ENCODE measurements around the gene MED14. TPM values are rescaled to one million over a fixed set of nuclear protein-coding genes. Genes with fewer than 3 reads are reported as not detected.

Gene MED14
- total and polyA plus RNA-seq, 4 donors = 5.9 to 52.0 (median 34.6) TPM

DNA sequence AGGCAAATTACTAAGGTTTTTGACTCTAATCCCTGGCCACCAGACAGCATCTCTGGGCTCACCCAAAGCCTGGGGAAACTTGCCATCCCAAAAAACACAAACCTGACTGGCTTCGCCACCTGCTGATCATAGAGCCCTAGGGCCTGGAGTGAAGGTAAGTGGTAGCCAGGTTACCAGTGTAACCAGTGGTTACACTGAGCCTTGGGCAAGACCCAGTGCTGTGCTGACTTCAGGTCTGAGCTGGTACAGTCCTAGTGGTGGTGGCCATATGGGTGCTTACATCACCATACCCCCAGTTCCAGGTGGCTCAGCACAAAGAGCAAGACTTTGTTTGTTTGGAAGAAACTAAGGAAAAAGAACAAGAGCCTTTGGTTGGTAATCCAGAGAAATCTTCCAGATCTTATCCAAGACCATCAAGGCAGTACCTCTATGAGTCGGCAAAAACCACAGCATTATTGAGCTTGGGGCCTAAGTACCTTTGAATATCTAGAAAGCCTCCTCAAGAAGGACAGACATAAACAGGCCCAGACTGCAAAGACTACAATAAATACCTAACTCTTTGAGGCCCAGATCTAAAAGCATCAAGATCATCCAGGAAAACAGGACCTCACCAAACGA, 13.7 kb downstream of the MED14 start:
- 81 to 88% methylated on average over 3 of the region's 3 CpGs for WGBS, 2 donors
- no peak for ATAC-seq (ENCODE audit: low FRiP score)

DNA sequence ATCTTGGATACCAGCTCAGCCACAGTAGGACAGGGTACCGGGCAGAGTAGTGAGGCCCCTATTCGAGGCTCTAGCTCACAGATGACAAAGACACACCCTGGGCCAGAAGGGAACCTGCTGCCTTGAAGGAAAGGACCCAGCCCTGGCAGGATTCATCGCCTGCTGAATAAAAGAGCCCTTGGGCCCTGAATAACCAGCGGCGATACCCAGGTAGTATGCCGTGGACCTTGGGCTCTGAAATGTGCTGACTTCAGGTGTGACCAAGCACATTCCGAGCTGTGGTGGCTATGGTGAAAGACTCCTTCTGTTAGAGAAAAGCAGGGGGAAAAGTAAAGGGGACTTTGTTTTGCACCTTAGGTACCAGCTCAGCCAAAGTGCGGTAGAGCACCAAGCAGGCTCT, 14.6 kb downstream of the MED14 start:
- Histone ChIP-seq H3K36me3 (ENCODE audit: control insufficient read depth in 1 of 2, insufficient read depth in 2 of 2, low read length in 1 of 2) (no peaks in the 10 kb centered on the region), H3K4me1 (ENCODE audit: control insufficient read depth in 1 of 2, insufficient read depth in 2 of 2, low read length in 2 of 2) (peaks cover 0 to 2% of the 10 kb centered on the region in 2 donors), H3K9me3 (ENCODE audit: control insufficient read depth, low read length) (no peaks in the 10 kb centered on the region), H3K27ac (ENCODE audit: low read depth in 1 of 2, low read length in 2 of 2) (peak overlapping the region in 1 of 2 donors; percentile 10), H3K27me3 (ENCODE audit: control insufficient read depth in 1 of 2, insufficient read depth in 2 of 2, low read length in 1 of 2) (no peaks in the 10 kb centered on the region), H3K4me3 (ENCODE audit: low read length in 2 of 2) (no peak overlapping the region)
- ATAC-seq (ENCODE audit: low FRiP score) (no peak), DNase-seq (no peak)
- 82 to 83% methylated on average over 8 of the region's 8 CpGs for WGBS, 2 donors
- intact Hi-C loops (cut with DNase I) = no loop called here

More for the DNA sequence above, 13.7 kb downstream of the MED14 start:
- peak overlapping the region in 1 of 2 donors; percentile 59 for H3K27ac ChIP-seq (ENCODE audit: low read depth in 1 of 2, low read length in 2 of 2)
- intact Hi-C loops (cut with DNase I) = no loop called here
- no peaks in the 10 kb centered on the region for H3K27me3 ChIP-seq (ENCODE audit: control insufficient read depth in 1 of 2, insufficient read depth in 2 of 2, low read length in 1 of 2)
- no peaks in the 10 kb centered on the region for H3K36me3 ChIP-seq (ENCODE audit: control insufficient read depth in 1 of 2, insufficient read depth in 2 of 2, low read length in 1 of 2)
- DNase-seq = no peak
- no peaks in the 10 kb centered on the region for H3K9me3 ChIP-seq (ENCODE audit: control insufficient read depth, low read length)
- peaks cover 0 to 2% of the 10 kb centered on the region in 2 donors for H3K4me1 ChIP-seq (ENCODE audit: control insufficient read depth in 1 of 2, insufficient read depth in 2 of 2, low read length in 2 of 2)
- no peak overlapping the region for H3K4me3 ChIP-seq (ENCODE audit: low read length in 2 of 2)

GRCh38 chrX:40720339-40720738, 15.0 kb downstream of the MED14 start:
- Histone ChIP-seq H3K27ac (ENCODE audit: low read depth in 1 of 2, low read length in 2 of 2) (peak overlapping the region in 1 of 2 donors; percentile 10), H3K27me3 (ENCODE audit: control insufficient read depth in 1 of 2, insufficient read depth in 2 of 2, low read length in 1 of 2) (no peaks in the 10 kb centered on the region), H3K36me3 (ENCODE audit: control insufficient read depth in 1 of 2, insufficient read depth in 2 of 2, low read length in 1 of 2) (no peaks in the 10 kb centered on the region), H3K4me1 (ENCODE audit: control insufficient read depth in 1 of 2, insufficient read depth in 2 of 2, low read length in 2 of 2) (peaks cover 0 to 2% of the 10 kb centered on the region in 2 donors), H3K4me3 (ENCODE audit: low read length in 2 of 2) (no peak overlapping the region), H3K9me3 (ENCODE audit: control insufficient read depth, low read length) (no peaks in the 10 kb centered on the region)
- intact Hi-C loops (cut with DNase I) = no loop called here
- no peak for DNase-seq
- no peak for ATAC-seq (ENCODE audit: low FRiP score)
- 34 to 66% methylated on average over 4 of the region's 4 CpGs for WGBS, 2 donors

DNA sequence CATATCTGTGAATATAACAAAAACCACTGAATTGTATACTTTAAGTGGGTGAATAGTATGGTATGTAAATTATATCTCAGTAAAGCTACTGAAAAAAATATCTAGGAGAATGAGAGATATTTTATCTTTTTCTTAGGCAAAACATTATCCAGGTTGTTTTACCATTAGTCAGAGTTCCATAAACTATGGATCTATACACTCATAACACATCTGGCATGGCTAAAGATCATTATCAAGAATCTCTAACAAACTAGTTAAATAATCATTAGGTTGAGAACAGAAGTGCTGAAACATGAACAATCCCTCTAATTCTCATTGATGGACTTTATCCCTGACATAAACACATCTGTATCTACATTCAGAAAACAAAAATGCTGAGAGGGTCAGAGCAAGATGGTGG, 15.6 kb downstream of the MED14 start:
- ATAC-seq (ENCODE audit: low FRiP score) (no peak), DNase-seq (no peak)
- Histone ChIP-seq H3K36me3 (ENCODE audit: control insufficient read depth in 1 of 2, insufficient read depth in 2 of 2, low read length in 1 of 2) (no peaks in the 10 kb centered on the region), H3K27ac (ENCODE audit: low read depth in 1 of 2, low read length in 2 of 2) (no peak overlapping the region), H3K4me3 (ENCODE audit: low read length in 2 of 2) (no peak overlapping the region), H3K27me3 (ENCODE audit: control insufficient read depth in 1 of 2, insufficient read depth in 2 of 2, low read length in 1 of 2) (no peaks in the 10 kb centered on the region), H3K9me3 (ENCODE audit: control insufficient read depth, low read length) (no peaks in the 10 kb centered on the region), H3K4me1 (ENCODE audit: control insufficient read depth in 1 of 2, insufficient read depth in 2 of 2, low read length in 2 of 2) (peaks cover 0 to 2% of the 10 kb centered on the region in 2 donors)
- intact Hi-C loops (cut with DNase I) = no loop called here

- DNase-seq (no peak), ATAC-seq (ENCODE audit: low FRiP score) (no peak)
- no peak overlapping the region for H3K4me3 ChIP-seq (ENCODE audit: low read length in 2 of 2)
- no peak overlapping the region for H3K27ac ChIP-seq (ENCODE audit: low read depth in 1 of 2, low read length in 2 of 2)
- intact Hi-C loops (cut with DNase I) = no loop called here
- peaks cover 0 to 2% of the 10 kb centered on the region in 2 donors for H3K4me1 ChIP-seq (ENCODE audit: control insufficient read depth in 1 of 2, insufficient read depth in 2 of 2, low read length in 2 of 2)
- H3K36me3 ChIP-seq (ENCODE audit: control insufficient read depth in 1 of 2, insufficient read depth in 2 of 2, low read length in 1 of 2) = no peaks in the 10 kb centered on the region
- no peaks in the 10 kb centered on the region for H3K27me3 ChIP-seq (ENCODE audit: control insufficient read depth in 1 of 2, insufficient read depth in 2 of 2, low read length in 1 of 2)
- no peaks in the 10 kb centered on the region for H3K9me3 ChIP-seq (ENCODE audit: control insufficient read depth, low read length)
Observed at GRCh38 chrX:40719218-40719617, 16.1 kb downstream of the MED14 start.

DNA sequence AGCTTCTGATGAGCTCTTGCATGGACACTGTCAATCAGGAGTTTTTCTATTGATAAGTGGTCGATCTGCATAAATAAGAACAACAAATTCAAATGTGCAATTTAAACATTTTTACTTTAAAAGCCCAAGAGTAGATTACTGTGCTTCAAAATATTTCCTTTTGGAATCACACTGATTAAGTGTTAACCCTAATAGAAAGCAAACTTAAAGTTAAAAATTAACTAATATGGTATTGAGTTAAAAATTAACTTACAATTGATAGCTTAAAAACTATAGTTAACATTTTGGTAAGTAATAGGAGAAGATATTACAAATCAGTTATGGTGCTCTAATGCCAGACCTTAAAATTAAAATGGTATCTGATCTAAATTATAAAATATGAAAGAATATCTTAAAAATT, 25.9 kb downstream of the MED14 start:
- DNase-seq (no peak), ATAC-seq (ENCODE audit: low FRiP score) (no peak)
- H3K27me3 ChIP-seq (ENCODE audit: control insufficient read depth in 1 of 2, insufficient read depth in 2 of 2, low read length in 1 of 2) = no peaks in the 10 kb centered on the region
- H3K27ac ChIP-seq (ENCODE audit: low read depth in 1 of 2, low read length in 2 of 2) = no peak overlapping the region
- no peaks in the 10 kb centered on the region for H3K9me3 ChIP-seq (ENCODE audit: control insufficient read depth, low read length)
- intact Hi-C loops (cut with DNase I) = no loop called here
- H3K4me3 ChIP-seq (ENCODE audit: low read length in 2 of 2) = no peak overlapping the region
- 86 to 91% methylated on average over 1 of the region's 1 CpG for WGBS, 2 donors
- H3K4me1 ChIP-seq (ENCODE audit: control insufficient read depth in 1 of 2, insufficient read depth in 2 of 2, low read length in 2 of 2) = no peaks in the 10 kb centered on the region
- H3K36me3 ChIP-seq (ENCODE audit: control insufficient read depth in 1 of 2, insufficient read depth in 2 of 2, low read length in 1 of 2) = no peaks in the 10 kb centered on the region

DNA sequence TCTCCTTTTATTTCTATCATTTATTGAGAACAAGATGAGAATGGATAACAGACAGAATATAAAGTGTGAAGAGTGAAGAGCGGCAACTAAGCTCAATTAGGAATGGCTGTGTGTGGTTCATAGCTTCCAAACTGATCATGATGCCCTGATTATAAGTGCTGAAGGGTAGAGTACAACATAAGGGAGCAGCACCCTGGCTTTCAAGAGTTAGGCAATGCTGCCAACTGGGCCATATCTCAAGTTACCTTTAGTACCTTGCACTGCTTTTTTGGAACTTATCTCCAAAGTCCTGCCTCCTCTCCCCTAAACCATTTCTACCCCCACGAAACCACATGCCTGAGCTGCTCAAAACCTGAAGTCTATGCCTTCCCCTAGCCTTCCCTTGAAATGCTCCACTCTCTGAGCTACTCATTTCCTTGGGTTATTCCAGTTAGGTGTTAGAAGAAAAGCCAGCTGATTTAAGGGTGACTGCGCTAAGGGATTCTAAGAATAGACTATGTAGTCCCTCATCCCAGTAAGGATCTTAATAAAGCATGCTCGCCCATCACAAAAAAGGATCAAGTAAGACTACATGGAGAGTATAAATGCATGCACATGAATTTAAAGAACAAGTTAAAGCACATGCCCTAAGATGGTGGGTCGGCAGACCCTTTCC, 29.6 kb downstream of the MED14 start:
- ATAC-seq (ENCODE audit: low FRiP score) (no peak), DNase-seq (no peak)
- H3K4me3 ChIP-seq (ENCODE audit: low read length in 2 of 2) = no peak overlapping the region
- 92% methylated on average over 5 of the region's 5 CpGs for WGBS, 2 donors
- no peaks in the 10 kb centered on the region for H3K9me3 ChIP-seq (ENCODE audit: control insufficient read depth, low read length)
- H3K27me3 ChIP-seq (ENCODE audit: control insufficient read depth in 1 of 2, insufficient read depth in 2 of 2, low read length in 1 of 2) = no peaks in the 10 kb centered on the region
- H3K4me1 ChIP-seq (ENCODE audit: control insufficient read depth in 1 of 2, insufficient read depth in 2 of 2, low read length in 2 of 2) = no peaks in the 10 kb centered on the region
- intact Hi-C loops (cut with DNase I) = no loop called here
- no peak overlapping the region for H3K27ac ChIP-seq (ENCODE audit: low read depth in 1 of 2, low read length in 2 of 2)
- H3K36me3 ChIP-seq (ENCODE audit: control insufficient read depth in 1 of 2, insufficient read depth in 2 of 2, low read length in 1 of 2) = no peaks in the 10 kb centered on the region

GRCh38 chrX:40700640-40701342, 34.6 kb downstream of the MED14 start:
- intact Hi-C loops (cut with DNase I) = no loop called here
- ATAC-seq (ENCODE audit: low FRiP score) = no peak
- no peaks in the 10 kb centered on the region for H3K27me3 ChIP-seq (ENCODE audit: control insufficient read depth in 1 of 2, insufficient read depth in 2 of 2, low read length in 1 of 2)
- H3K27ac ChIP-seq (ENCODE audit: low read depth in 1 of 2, low read length in 2 of 2) = no peak overlapping the region
- 62 to 80% methylated on average over 4 of the region's 4 CpGs for WGBS, 2 donors
- H3K36me3 ChIP-seq (ENCODE audit: control insufficient read depth in 1 of 2, insufficient read depth in 2 of 2, low read length in 1 of 2) = no peaks in the 10 kb centered on the region
- H3K4me3 ChIP-seq (ENCODE audit: low read length in 2 of 2) = no peak overlapping the region
- no peaks in the 10 kb centered on the region for H3K9me3 ChIP-seq (ENCODE audit: control insufficient read depth, low read length)
- H3K4me1 ChIP-seq (ENCODE audit: control insufficient read depth in 1 of 2, insufficient read depth in 2 of 2, low read length in 2 of 2) = no peaks in the 10 kb centered on the region
- no peak for DNase-seq

DNA sequence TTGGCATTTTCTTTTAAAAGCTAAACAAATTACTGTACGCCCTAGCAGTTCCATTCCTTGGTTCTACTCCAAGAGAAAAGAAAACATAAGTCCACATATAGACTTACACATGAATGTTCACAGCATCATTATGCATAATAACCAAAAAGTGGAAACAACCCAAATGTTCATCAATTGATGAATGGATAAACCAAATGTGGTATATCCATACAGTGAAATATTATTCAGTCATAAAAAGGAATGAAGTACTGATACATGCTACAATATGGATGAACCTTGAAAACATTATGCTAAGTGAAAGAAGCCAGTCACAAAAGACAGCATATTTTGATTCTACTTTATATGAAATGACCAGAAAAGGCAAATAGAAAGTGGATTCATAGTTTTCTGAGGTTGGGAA, 36.5 kb downstream of the MED14 start:
- ATAC-seq (ENCODE audit: low FRiP score) (no peak), DNase-seq (no peak)
- Histone ChIP-seq H3K36me3 (ENCODE audit: control insufficient read depth in 1 of 2, insufficient read depth in 2 of 2, low read length in 1 of 2) (no peaks in the 10 kb centered on the region), H3K27me3 (ENCODE audit: control insufficient read depth in 1 of 2, insufficient read depth in 2 of 2, low read length in 1 of 2) (no peaks in the 10 kb centered on the region), H3K27ac (ENCODE audit: low read depth in 1 of 2, low read length in 2 of 2) (no peak overlapping the region), H3K4me3 (ENCODE audit: low read length in 2 of 2) (no peak overlapping the region), H3K4me1 (ENCODE audit: control insufficient read depth in 1 of 2, insufficient read depth in 2 of 2, low read length in 2 of 2) (no peaks in the 10 kb centered on the region), H3K9me3 (ENCODE audit: control insufficient read depth, low read length) (no peaks in the 10 kb centered on the region)
- WGBS, 2 donors = 40 to 50% methylated on average over 1 of the region's 1 CpG
- intact Hi-C loops (cut with DNase I) = no loop called here
